HL-60/S4 treated with retinoic acid at 250 ng/mL for 4 days and 3 days (cell line): Measurements from ENCODE around the gene NCKAP5.

Experiments used
- in situ Hi-C: fragments of 300-500 bp; cut with MboI; formaldehyde crosslinking; loops from 2 replicates; pipeline ENCODE4 v1.7.0; 2022; ENCODE audit warnings: low sequenced_read_pairs

The NCKAP5 gene

DNA sequence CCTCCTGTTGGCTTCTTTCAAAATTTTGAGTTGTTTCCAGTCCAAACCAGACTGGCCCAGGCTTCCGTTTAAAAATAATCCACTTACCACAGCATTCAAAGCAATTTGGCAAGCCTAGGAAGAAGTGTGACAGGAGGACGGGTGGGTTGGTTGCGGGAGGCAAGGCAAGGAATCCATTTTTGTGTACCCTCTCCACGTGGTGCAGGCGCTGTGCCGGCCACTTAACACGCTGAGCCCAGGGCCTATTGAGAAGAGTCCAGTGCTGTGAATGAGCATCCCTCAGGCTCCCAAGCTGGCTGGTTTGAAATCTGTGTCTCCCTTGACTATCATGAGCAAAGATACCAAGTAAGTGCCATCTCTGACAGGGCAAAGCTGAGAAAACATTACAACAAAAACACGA is 160.9 kb downstream of the NCKAP5 start:
- in situ Hi-C loops, result no loop called here

- in situ Hi-C loops, result no loop called here
Measured at GRCh38 chr2:133405252-133405651, 163.0 kb downstream of the NCKAP5 start.

GRCh38 chr2:133400411-133400810 is 167.9 kb downstream of the NCKAP5 start:
- in situ Hi-C loops, result no loop called here

GRCh38 chr2:133393895-133394294 is 174.4 kb downstream of the NCKAP5 start:
- in situ Hi-C loops, result no loop called here

- in situ Hi-C loops, result no loop called here
Measured at GRCh38 chr2:133390156-133390555, 178.1 kb downstream of the NCKAP5 start.

- in situ Hi-C loops, result no loop called here
Measured at GRCh38 chr2:133389569-133389968, 178.7 kb downstream of the NCKAP5 start.

GRCh38 chr2:133382566-133382965 is 185.7 kb downstream of the NCKAP5 start:
- in situ Hi-C loops, result no loop called here

- in situ Hi-C loops, result no loop called here
Measured at GRCh38 chr2:133380991-133381390, 187.3 kb downstream of the NCKAP5 start.

- in situ Hi-C loops, result no loop called here
Measured at GRCh38 chr2:133378928-133379549, 189.2 kb downstream of the NCKAP5 start.

GRCh38 chr2:133378386-133378785 is 189.9 kb downstream of the NCKAP5 start:
- in situ Hi-C loops, result no loop called here

GRCh38 chr2:133377599-133377998 is 190.7 kb downstream of the NCKAP5 start:
- in situ Hi-C loops, result no loop called here

DNA sequence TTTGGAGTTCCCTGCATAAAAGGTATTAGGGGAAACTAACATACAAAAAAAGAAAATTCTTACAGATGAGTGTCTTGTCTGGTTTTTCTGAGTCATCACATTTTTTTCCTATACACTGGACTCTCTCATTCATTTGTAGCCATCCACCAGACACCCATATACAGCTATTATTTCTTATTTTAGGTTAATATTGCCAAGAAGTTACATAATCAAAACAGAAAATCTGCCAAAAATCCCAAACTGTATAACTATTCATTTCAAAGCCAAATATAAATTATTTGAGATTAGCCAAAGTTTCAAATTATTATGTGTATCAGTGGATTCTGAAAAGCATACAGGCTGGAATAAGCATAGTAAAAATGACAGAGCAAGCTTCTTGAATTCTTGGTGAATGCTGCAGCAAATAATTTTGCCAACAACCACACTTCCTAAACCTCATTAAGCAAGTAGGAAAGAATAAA is 191.2 kb downstream of the NCKAP5 start:
- in situ Hi-C loops, result no loop called here

DNA sequence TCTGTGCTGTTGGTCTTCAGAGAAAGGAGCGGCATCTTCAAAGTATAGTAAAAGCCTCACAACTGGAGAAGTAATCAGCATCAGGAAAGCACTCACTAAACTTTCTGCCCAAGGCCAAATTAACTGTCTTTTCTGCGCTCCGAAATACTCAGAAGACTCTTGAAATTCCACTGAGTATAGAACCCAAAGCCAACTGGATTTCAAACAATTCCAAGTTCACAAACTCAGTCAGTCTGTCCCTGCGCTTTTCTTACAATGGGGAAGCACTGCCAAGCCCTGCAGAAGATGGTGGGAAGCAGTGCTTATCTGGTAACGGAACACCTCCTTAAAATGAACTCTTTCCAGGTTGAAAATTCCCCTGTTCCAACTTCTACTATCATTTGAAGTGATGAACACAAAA is 193.5 kb downstream of the NCKAP5 start:
- in situ Hi-C loops, result no loop called here

DNA sequence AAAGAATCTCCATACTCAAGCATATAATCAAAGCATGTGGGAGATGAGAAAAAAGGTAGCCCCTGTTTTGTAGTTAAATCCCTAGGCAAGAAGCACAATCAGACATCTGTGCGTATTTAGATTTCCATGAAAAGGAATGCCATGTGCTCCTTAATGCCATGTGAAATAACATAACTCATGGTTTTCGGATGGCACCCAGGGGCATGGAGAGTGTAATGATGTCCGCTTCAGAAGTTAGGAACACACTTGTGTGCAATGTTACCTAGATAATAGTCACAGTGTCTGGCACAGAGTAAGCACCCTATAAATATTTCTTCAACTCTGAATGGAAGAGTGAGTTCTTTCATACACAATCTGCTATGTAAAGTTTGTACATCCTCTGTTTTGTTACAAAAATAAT is 197.0 kb downstream of the NCKAP5 start:
- in situ Hi-C loops, result no loop called here

- in situ Hi-C loops, result no loop called here
Measured at GRCh38 chr2:133369901-133370658, 198.2 kb downstream of the NCKAP5 start.

DNA sequence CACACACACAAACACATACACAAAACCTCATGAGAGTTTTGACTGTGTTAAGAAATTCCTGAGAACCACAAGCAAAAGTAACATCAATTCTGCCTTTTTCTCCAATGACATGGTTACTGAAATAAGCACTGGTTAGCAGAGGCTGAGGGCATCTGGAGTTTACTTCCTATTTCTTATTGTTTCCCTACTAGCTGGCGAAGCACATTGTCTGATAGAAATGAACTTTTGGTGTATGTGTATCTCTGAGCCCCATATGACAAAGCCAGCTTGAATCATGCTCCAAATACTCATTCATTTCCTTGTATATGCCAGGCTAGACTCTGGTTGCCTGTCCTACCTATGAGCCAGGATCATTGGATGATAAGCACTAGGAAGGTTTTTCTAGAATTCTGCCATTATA is 203.1 kb downstream of the NCKAP5 start:
- in situ Hi-C loops, result no loop called here

GRCh38 chr2:133364636-133365035 is 203.6 kb downstream of the NCKAP5 start:
- in situ Hi-C loops, result no loop called here

GRCh38 chr2:133363884-133364283 is 204.4 kb downstream of the NCKAP5 start:
- in situ Hi-C loops, result no loop called here

- in situ Hi-C loops, result no loop called here
Measured at GRCh38 chr2:133362061-133362476, 206.2 kb downstream of the NCKAP5 start.

GRCh38 chr2:133360882-133361281 is 207.4 kb downstream of the NCKAP5 start:
- in situ Hi-C loops, result no loop called here

- in situ Hi-C loops, result no loop called here
Measured at GRCh38 chr2:133360190-133360589, 208.1 kb downstream of the NCKAP5 start.

DNA sequence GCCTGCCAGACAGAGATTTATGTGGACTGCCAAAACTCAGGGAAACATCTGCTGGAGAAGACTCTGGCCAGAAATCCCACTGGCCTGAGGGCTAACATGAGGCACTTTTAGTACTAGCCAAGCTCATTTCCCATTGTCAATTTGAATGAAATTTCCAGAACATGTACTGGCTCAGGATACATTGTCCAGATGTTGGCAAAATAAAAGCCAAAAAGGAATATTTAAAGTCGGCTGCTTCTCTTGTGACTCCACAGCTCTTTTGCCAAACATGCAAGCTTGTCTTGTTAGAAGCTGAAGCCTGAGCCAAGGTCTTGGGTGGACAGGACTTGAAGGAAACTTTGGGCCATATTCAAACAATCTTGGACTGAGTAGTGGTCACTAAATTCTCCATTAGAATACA is 215.5 kb downstream of the NCKAP5 start:
- in situ Hi-C loops, result no loop called here
